Endothelial cell (in vitro differentiated cells): ENCODE results near the gene PMEL. TPM values are rescaled to one million over a fixed set of nuclear protein-coding genes. Genes with fewer than 3 reads are reported as not detected.

ENCODE experiments used
- DNase-seq: peaks from one replicate; pipeline ENCODE4 v3.0.0; 2021; ENCODE audit warnings: low spot score
- H3K27ac Mint-ChIP-seq: one replicate; pipeline ENCODE4 v1.8.0; 2021; ENCODE audit warnings: mixed read lengths, inconsistent platforms; ENCODE audit not compliant: unreplicated experiment
- H3K27me3 Mint-ChIP-seq: one replicate; pipeline ENCODE4 v1.8.0; 2021; ENCODE audit warnings: mild to moderate bottlenecking, moderate library complexity, mixed read lengths, inconsistent platforms; ENCODE audit not compliant: unreplicated experiment
- H3K36me3 Mint-ChIP-seq: one replicate; pipeline ENCODE4 v1.8.0; 2021; ENCODE audit warnings: mild to moderate bottlenecking, low read depth, mixed read lengths, inconsistent platforms; ENCODE audit not compliant: unreplicated experiment
- H3K4me1 Mint-ChIP-seq: one replicate; pipeline ENCODE4 v1.8.0; 2021; ENCODE audit warnings: mild to moderate bottlenecking, mixed read lengths, inconsistent platforms; ENCODE audit not compliant: unreplicated experiment
- H3K4me3 Mint-ChIP-seq: one replicate; pipeline ENCODE4 v1.8.0; 2021; ENCODE audit warnings: mild to moderate bottlenecking, mixed read lengths, inconsistent platforms; ENCODE audit not compliant: unreplicated experiment
- H3K9me3 Mint-ChIP-seq: one replicate; pipeline ENCODE4 v1.8.0; 2021; ENCODE audit warnings: mixed read lengths, inconsistent platforms; ENCODE audit not compliant: unreplicated experiment
- total RNA-seq: library from RNA; stranded (reverse); fragmentation: NEBNext Ultra II Directional; extraction: Animal tissue kit (Norgen Biotek cat#: 25700); gene quantifications from one replicate; pipeline ENCODE4 v1.2.1, GENCODE V29; 2021; ENCODE audit not compliant: unreplicated experiment
- TF ChIP-seq, protein P1 (sequence below): fragments of 200-600 bp; sonication (generic); IDR thresholded peaks from one replicate; pipeline ENCODE4 v1.5.0; 2021; ENCODE audit warnings: antibody characterized with exemption; ENCODE audit not compliant: unreplicated experiment

Gene PMEL
- total RNA-seq, 1 donor from 2014 or later, result 136 TPM

DNA sequence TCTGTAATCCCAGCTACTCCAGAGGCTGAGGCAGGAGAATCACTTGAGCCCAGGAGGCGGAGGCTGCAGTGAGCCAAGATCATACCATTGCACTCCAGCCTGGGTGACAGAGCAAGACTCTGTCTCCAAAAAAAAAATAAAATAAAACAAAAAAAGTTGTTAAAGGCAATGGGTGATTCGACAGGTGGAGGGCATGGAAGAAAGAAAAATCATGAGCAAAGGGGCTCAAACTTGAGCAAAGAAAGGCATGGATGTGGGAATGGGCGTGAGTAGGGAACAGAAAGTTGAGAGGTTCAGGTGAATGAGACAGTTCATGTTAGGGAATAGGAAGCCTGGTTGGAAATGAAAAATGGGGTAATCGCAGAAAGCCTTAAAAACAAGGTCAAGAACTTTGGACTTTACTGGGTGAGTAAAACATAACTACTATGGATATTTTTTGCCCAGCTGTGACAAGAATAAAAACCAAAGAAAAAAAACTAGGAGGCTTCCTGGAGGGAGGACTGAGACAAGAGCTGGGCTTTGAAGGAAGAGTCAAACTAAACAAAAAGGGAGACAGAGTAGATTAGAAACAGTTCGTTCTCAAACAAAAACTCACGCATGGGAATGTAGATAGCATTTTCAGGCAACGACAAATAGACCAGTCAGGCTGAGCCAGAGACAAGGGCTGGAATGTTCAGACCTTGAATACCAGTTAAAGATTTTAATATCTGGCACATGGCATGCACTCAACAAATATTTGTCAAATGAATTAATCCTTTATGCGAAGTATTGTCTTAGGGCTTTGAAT lies 56.9 kb downstream of the PMEL start:
- Mint-ChIP-seq H3K27me3 (no peaks in the 10 kb centered on the region), H3K4me1 (peaks cover 1% of the 10 kb centered on the region), H3K27ac (no peak overlapping the region)

DNA sequence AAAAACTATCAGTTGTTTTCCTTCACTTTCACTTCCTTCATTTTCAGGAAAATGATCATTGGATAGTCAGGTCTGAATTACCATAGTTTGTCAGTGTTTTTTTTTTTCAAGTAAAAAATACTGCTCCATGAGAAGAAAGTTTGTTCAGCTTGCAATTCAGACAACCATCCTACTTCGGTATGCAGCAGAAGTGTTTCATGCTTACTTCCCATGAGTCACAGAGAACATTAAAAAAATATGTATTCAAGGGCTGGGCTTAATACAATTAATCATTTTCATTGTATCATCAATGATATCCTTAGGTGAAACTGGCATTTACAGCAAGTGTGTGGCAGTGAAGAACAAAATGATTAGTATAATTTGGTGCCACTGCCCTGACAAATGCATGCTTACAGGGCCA lies 59.8 kb downstream of the PMEL start:
- TF ChIP-seq, protein P1, sequence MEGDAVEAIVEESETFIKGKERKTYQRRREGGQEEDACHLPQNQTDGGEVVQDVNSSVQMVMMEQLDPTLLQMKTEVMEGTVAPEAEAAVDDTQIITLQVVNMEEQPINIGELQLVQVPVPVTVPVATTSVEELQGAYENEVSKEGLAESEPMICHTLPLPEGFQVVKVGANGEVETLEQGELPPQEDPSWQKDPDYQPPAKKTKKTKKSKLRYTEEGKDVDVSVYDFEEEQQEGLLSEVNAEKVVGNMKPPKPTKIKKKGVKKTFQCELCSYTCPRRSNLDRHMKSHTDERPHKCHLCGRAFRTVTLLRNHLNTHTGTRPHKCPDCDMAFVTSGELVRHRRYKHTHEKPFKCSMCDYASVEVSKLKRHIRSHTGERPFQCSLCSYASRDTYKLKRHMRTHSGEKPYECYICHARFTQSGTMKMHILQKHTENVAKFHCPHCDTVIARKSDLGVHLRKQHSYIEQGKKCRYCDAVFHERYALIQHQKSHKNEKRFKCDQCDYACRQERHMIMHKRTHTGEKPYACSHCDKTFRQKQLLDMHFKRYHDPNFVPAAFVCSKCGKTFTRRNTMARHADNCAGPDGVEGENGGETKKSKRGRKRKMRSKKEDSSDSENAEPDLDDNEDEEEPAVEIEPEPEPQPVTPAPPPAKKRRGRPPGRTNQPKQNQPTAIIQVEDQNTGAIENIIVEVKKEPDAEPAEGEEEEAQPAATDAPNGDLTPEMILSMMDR, result no peak
- peaks cover 25% of the 10 kb centered on the region for H3K36me3 Mint-ChIP-seq
- H3K27ac Mint-ChIP-seq, result no peak overlapping the region
- DNase-seq, result no peak
- no peaks in the 10 kb centered on the region for H3K27me3 Mint-ChIP-seq
- no peak overlapping the region for H3K4me3 Mint-ChIP-seq
- H3K9me3 Mint-ChIP-seq, result no peaks in the 10 kb centered on the region
- no peaks in the 10 kb centered on the region for H3K4me1 Mint-ChIP-seq

More for the DNA sequence above, 56.9 kb downstream of the PMEL start:
- H3K9me3 Mint-ChIP-seq, result no peaks in the 10 kb centered on the region
- H3K36me3 Mint-ChIP-seq, result peaks cover 6% of the 10 kb centered on the region
- H3K4me3 Mint-ChIP-seq, result no peak overlapping the region
- TF ChIP-seq, protein P1, result no peak
- DNase-seq, result no peak

Other genes starting within 250 kb of the PMEL start
- gene BLOC1S1, start 250.0 kb downstream of the PMEL start, total RNA-seq, result 66.5 TPM
- gene RDH5, start 245.6 kb downstream of the PMEL start, total RNA-seq, result 4.4 TPM
- 1,134 TPM for gene CD63, start 237.0 kb downstream of the PMEL start, total RNA-seq
- gene GDF11, start 222.9 kb downstream of the PMEL start, total RNA-seq, result 9.3 TPM
- gene SARNP, start 148.3 kb downstream of the PMEL start, total RNA-seq, result 76.6 TPM
- gene ORMDL2, start 148.0 kb downstream of the PMEL start, total RNA-seq, result 33.9 TPM
- gene DNAJC14, start 136.5 kb downstream of the PMEL start, total RNA-seq, result 32.5 TPM
- gene MMP19, start 123.1 kb downstream of the PMEL start, total RNA-seq, result 0.15 TPM
- gene PYM1, start 38.1 kb downstream of the PMEL start, total RNA-seq, result 58.6 TPM
- 70.1 TPM for gene DGKA, start 34.9 kb downstream of the PMEL start, total RNA-seq
- 43.0 TPM for gene CDK2, start 788 bp upstream of the PMEL start, total RNA-seq
- gene RAB5B, start 8.0 kb upstream of the PMEL start, total RNA-seq, result 130 TPM
- gene SUOX, start 31.2 kb upstream of the PMEL start, total RNA-seq, result 31.6 TPM
- 3.0 TPM for gene IKZF4, start 55.0 kb upstream of the PMEL start, total RNA-seq
- 45.8 TPM for gene RPS26, start 75.9 kb upstream of the PMEL start, total RNA-seq
- 4.2 TPM for gene ERBB3, start 114.1 kb upstream of the PMEL start, total RNA-seq
- gene PA2G4, start 138.5 kb upstream of the PMEL start, total RNA-seq, result 84.3 TPM
- 3,242 TPM for gene RPL41, start 150.6 kb upstream of the PMEL start, total RNA-seq
- 10.4 TPM for gene ZC3H10, start 152.2 kb upstream of the PMEL start, total RNA-seq
- gene ESYT1, start 162.2 kb upstream of the PMEL start, total RNA-seq, result 302 TPM
- gene MYL6B, start 186.5 kb upstream of the PMEL start, total RNA-seq, result 170 TPM
- gene MYL6, start 192.3 kb upstream of the PMEL start, total RNA-seq, result 2,481 TPM
- gene SMARCC2, start 223.4 kb upstream of the PMEL start, total RNA-seq, result 105 TPM